ENCODE data around the gene MRPL10.
A peak's percentile ranks its signal among the peaks of the same experiment; 100 is the strongest.

The MRPL10 gene

DNA sequence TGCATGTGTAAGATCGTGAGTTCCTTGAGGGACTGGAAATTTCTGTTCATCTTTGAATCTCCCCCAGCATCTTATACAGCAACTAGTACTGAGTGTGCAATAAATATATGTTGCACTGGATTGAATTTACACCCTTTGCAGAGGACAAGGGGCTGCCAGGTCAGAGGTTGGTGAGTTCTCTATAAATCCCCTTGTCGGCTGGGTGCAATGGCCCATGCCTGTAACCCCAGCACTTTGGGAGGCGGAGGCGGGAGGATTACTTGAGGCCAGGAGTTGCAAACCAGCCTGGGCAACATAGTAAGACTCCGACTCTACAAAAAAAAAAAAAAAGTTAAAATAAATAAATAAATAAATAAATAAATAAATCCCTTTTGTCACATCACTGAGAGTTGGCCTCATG is 29.0 kb upstream of the MRPL10 start:
- no peak for DNase-seq (ENCODE audit: low spot score)

- no peak for DNase-seq (ENCODE audit: low spot score)
These were observed 26.5 kb upstream of the MRPL10 start for GRCh38 chr17:47857551-47858455.

DNA sequence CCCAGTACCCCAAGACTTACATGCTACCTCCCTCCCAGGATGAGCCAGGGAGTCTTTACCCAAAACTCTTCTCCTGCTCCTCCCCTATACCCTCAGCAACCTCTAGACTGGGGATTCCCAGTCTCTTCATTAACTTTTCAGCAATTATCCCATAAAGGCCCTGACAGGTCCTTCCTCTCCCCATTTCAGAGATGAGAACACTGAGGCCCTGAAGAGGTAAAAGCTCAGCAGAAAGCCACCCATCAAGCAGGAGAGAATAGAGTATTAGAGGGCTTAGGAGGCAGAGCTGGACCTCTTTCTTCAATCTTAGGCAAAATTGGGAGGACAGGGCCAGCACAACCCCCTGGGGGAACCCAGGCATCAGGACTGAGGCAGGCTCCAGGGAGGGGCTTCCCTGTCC is 25.5 kb upstream of the MRPL10 start:
- no peak for DNase-seq (ENCODE audit: low spot score)

DNA sequence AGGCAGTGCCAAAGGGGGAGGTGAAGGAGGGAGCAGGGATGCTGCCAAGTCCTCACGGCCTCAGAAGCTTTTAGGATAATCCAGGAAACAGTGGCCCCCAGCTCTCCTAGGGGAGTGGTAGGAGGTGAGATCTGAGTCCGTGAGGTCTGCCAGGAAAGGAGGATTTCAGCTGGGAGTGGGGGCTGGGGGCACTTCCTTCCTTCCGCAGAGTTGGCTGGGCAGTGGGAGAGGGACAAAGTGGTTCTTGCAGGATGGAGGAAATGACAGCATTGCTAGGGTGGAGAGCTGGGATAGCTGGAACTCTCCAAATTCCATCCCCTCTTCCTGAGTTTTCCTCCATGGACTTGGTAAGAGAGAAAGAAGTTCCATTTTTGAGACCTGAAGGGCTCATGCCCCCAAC is 24.4 kb upstream of the MRPL10 start:
- no peak for DNase-seq (ENCODE audit: low spot score)

- DNase-seq (ENCODE audit: low spot score), result no peak
These were observed 22.3 kb upstream of the MRPL10 start for GRCh38 chr17:47853616-47854015.

DNA sequence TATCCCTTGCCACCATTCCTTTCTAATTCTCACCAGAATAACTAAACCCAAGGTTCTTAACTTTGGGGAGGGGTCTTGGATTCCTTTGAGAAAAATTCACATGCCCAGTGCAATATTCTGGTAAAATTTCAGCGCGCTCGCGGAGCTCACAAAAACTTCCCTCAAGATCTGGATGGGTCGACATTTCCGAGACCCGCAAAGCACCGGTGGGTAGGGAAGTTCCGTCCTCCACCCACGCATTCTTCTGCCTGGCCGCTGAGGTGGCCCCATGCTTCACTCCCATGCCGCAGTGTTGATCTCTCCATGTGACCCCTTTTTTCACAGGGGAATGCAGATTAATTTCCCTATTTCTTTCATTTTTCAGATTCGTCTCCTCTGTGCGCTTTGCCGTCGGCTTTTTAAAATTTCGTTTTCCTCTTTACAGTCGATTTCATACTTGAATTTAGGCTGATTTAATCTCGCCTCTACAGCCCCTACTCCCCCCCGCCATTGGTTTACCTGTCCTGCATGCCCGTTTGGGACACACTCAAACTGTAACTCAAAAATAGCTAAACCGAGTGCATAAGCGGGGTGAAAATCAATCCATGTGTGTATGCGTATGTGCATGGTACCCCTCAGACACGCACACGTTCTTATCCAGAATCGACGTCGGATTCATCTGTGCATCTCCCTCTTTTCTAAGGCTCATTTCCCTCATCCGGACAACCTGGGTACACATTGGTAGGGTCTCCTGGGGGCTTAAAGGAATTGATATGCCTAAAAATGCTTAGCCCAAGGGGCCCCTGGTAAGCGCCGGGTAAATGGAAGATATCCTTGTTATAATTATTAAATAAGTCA is 21.0 kb upstream of the MRPL10 start:
- DNase-seq (ENCODE audit: low spot score), result no peak

DNA sequence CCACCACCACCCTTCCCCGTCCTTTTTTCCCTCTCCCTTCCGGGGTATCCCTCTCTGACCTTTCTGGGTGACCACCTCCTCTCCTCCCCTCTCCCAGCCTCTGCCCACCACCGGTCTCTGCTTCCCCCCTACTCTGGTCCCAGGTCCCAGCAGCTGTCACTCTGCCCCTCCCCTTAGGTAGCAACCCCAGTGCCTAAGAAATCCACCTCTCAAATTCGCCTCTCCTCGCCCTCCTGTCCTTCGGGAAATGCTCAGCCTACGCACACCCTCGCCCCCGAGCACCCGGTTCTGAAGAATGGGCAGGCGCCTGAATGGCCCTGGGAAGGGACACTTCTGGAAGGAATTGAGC is 20.4 kb upstream of the MRPL10 start:
- no peak for DNase-seq (ENCODE audit: low spot score)

DNA sequence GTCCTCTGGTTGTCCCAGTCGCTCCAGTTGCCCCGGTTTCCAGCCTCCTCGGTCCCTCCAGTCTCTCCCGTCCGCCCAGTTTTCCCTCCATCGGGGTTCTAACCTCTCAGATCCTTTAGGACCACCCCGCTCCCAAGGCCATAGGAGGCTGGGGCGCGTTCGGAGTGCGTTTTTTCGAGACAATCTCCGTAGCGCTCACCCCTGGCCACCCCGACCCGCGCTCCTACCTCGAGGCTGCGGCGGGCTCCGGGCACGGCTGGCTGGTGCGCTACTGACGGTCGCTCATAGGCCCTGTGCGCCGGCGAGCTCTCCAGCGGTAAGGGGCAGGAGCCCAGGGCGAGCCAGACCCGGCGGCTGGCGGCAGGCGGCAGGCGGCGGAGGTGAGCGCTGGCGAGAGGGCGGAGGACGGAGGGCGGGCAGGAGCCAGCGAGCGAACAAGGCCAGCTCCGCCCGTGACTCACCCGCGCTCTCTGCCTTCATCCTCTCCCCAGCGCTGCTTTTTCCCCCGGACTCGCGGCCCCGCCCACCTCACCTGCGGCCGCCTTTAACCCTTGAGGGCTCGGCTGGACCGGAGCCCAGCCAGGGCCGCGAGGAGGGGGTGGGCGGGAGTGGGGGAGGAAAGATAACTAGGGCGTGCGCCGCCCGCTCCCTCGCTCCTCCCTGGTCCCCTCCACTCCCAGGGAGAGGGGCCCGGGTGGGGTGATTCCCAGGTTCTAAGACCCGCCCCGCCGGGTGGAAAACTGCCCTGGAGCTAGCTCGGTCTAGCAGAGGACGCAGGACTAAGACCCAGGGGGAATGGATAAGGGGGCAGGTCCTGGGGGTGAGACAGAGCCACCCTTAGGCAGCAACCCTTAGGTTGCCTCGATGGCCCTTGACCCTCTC is 19.6 kb upstream of the MRPL10 start, which contains the start of gene SP6:
TSS of gene SP6 (minus strand) at position 472 of the 882 bp plus-strand sequence. CDS start 2,734 bp downstream, outside the sequence.
- peak; percentile 70 for DNase-seq (ENCODE audit: low spot score)

GRCh38 chr17:47850373-47850691 is 19.0 kb upstream of the MRPL10 start:
- DNase-seq (ENCODE audit: low spot score), result no peak

DNA sequence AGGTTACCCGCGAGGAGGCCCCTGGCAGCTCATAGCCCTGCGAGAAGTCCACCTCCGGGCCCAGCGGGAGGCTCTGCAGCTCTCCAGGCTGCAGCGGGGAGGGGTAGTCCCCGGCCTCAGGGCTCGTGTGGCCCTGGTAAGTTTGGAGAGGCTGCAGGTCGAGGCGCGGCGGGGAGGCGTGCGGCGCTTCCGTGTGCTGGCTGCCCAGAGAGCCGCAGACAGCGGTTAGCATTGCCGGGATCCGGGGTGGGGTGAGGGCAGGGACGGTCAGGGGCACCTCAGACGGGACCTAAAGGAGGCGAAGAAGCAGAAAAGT is 16.8 kb upstream of the MRPL10 start:
- DNase-seq (ENCODE audit: low spot score), result no peak

- peak; percentile 40 for DNase-seq (ENCODE audit: low spot score)
These were observed 16.2 kb upstream of the MRPL10 start for GRCh38 chr17:47847341-47848197.

- no peak for DNase-seq (ENCODE audit: low spot score)
These were observed 15.5 kb upstream of the MRPL10 start for GRCh38 chr17:47846716-47847340.

DNA sequence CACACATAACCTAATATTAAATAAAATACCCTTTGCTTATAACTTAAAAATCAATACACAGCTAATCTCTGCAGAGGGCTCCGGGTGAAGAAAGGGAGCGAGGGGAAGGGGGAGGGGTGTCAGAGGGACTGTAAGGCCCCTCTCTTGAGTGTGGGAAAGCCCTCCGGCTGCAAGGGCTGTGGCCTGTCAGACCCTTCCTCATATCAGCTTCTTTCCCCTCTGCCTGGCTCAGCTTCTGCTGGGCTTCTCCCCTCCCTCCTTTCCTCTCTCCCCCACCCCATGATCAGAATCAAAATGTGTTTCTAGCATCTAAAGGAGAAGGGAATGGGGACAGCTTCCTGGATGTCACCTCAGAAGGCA is 14.4 kb upstream of the MRPL10 start:
- DNase-seq (ENCODE audit: low spot score), result no peak

- DNase-seq (ENCODE audit: low spot score), result no peak
These were observed 13.7 kb upstream of the MRPL10 start for GRCh38 chr17:47844814-47845715.

DNA sequence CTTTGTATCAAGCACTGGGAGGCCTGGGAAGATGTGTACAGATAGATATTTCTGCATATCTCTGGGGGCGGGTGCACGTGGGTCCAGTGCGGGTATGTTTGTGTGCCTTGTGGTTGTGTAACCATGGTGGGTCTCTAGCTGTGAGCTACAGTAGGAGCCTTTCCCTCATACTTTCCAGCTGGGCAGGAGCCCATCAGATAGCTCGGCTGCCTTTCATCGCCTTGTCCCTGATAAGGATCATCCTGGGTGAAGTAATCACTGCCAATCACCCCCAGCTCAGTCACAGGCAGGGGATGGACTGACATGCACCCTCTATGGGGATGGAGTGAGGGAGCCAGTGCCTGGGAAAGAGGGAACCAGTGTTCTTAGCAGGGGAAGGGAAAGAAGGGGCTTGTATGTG is 12.9 kb upstream of the MRPL10 start:
- no peak for DNase-seq (ENCODE audit: low spot score)

DNA sequence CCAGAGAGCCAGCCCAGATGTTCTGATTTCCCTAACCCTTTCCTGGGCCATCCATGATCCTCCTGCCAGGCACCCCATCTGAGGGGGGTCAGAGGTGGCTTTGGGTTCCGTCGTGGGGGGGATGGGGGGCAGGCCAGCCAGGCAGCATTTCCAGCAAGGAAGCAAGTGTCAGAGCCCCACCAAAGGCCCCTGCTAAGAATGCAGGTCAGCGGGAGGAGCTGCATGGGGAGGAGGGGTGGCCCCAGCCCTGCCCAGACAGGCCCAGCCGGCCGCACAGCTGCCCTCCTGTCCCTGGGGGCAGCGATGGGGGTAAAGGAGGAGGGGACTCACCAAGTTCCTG is 12.0 kb upstream of the MRPL10 start:
- no peak for DNase-seq (ENCODE audit: low spot score)

- no peak for DNase-seq (ENCODE audit: low spot score)
These were observed 10.3 kb upstream of the MRPL10 start for GRCh38 chr17:47841488-47842291.

DNA sequence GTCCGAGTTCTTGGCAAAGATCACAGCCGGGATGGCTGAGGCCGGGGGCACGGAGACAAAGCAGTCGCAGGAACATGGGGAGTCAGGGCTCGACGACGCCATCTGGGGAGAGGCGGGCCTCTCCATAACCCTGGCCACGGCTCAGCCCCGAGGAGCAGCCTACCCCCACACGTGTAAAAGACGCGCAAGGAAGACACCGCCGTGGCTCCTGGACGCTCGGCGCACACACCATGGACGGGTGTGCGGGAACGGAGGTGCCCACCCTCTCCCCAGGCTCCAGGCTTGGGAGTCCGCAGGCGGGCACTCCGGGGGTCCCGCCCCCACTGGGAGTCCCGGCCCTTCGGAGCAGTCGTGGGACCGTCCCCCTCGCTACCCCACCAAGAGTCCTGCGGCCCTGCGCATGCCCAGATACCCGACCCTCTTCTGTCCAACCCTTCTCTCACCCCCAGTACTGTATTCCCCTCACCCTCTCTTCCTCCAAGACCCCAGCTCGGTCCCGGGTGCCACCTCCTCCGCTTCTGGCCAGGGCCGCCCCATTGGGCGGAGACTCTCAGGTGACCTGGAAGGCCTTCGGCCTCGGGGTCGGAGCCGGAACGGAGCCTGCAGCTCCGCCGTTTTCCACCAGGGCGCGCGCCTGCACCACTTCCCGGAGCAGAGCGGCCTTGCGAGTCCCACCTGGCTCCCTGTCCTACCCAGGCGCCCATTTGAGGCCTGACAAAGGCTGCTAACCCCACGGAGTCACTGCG is 9.6 kb upstream of the MRPL10 start, which contains the start of gene SCRN2:
TSS of gene SCRN2 (minus strand) at position 532 of the 746 bp plus-strand sequence. CDS start at position 102, 430 bp downstream.
- peak; percentile 95 for DNase-seq (ENCODE audit: low spot score)
